ENCODE data around the gene SLIT3. TPM values are rescaled to one million over a fixed set of nuclear protein-coding genes. Genes with fewer than 3 reads are reported as not detected.

Gene SLIT3
- total RNA-seq, 4 donors from 2014 or later: 0.72 to 37.4 (median 5.3) TPM

GRCh38 chr5:168925160-168925559 lies 375.8 kb downstream of the SLIT3 start:
- H3K27ac ChIP-seq: no peak overlapping the region
- H3K9me3 ChIP-seq: no peaks in the 10 kb centered on the region
- H3K36me3 ChIP-seq: no peaks in the 10 kb centered on the region
- intact Hi-C loops (cut with DNase I): no loop called here
- H3K4me3 ChIP-seq: no peak overlapping the region
- DNase-seq: no peak
- peaks cover 0 to 25% (median 0%) of the 10 kb centered on the region in 4 donors for H3K27me3 ChIP-seq
- no peak for TF ChIP-seq POLR2A (IDR thresholded peaks at IDR 0.05)
- TF ChIP-seq, protein P1, sequence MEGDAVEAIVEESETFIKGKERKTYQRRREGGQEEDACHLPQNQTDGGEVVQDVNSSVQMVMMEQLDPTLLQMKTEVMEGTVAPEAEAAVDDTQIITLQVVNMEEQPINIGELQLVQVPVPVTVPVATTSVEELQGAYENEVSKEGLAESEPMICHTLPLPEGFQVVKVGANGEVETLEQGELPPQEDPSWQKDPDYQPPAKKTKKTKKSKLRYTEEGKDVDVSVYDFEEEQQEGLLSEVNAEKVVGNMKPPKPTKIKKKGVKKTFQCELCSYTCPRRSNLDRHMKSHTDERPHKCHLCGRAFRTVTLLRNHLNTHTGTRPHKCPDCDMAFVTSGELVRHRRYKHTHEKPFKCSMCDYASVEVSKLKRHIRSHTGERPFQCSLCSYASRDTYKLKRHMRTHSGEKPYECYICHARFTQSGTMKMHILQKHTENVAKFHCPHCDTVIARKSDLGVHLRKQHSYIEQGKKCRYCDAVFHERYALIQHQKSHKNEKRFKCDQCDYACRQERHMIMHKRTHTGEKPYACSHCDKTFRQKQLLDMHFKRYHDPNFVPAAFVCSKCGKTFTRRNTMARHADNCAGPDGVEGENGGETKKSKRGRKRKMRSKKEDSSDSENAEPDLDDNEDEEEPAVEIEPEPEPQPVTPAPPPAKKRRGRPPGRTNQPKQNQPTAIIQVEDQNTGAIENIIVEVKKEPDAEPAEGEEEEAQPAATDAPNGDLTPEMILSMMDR (IDR thresholded peaks at IDR 0.05): no peak
- WGBS, 2 donors: 81 to 90% methylated on average over 2 of the region's 3 CpGs
- H3K4me1 ChIP-seq: no peaks in the 10 kb centered on the region

- intact Hi-C loops (cut with DNase I): no loop called here
Observed at GRCh38 chr5:168921147-168921866, 379.6 kb downstream of the SLIT3 start.

GRCh38 chr5:168920019-168920810 lies 380.7 kb downstream of the SLIT3 start:
- Histone ChIP-seq H3K36me3 (no peaks in the 10 kb centered on the region), H3K9me3 (no peaks in the 10 kb centered on the region), H3K27me3 (peaks cover 0 to 36% (median 0%) of the 10 kb centered on the region in 4 donors), H3K27ac (no peak overlapping the region), H3K4me1 (peaks cover 0 to 14% (median 10%) of the 10 kb centered on the region in 3 donors), H3K4me3 (no peak overlapping the region)
- DNase-seq: no peak
- intact Hi-C loops (cut with DNase I): no loop called here
- WGBS, 2 donors: 50 to 62% methylated on average over 14 of the region's 14 CpGs
- TF ChIP-seq, protein P1 (IDR thresholded peaks at IDR 0.05): no peak
- TF ChIP-seq POLR2A (IDR thresholded peaks at IDR 0.05): no peak

More at GRCh38 chr5:168921147-168921866, 379.6 kb downstream of the SLIT3 start:
- H3K27me3 ChIP-seq: peaks cover 0 to 38% (median 0%) of the 10 kb centered on the region in 4 donors
- H3K9me3 ChIP-seq: no peaks in the 10 kb centered on the region
- no peak for TF ChIP-seq POLR2A (IDR thresholded peaks at IDR 0.05)
- TF ChIP-seq, protein P1 (IDR thresholded peaks at IDR 0.05): no peak
- no peaks in the 10 kb centered on the region for H3K36me3 ChIP-seq
- DNase-seq: no peak
- 89 to 97% methylated on average over 7 of the region's 7 CpGs for WGBS, 2 donors
- H3K4me1 ChIP-seq: peaks cover 0 to 11% (median 9%) of the 10 kb centered on the region in 3 donors
- H3K27ac ChIP-seq: no peak overlapping the region
- no peak overlapping the region for H3K4me3 ChIP-seq

DNA sequence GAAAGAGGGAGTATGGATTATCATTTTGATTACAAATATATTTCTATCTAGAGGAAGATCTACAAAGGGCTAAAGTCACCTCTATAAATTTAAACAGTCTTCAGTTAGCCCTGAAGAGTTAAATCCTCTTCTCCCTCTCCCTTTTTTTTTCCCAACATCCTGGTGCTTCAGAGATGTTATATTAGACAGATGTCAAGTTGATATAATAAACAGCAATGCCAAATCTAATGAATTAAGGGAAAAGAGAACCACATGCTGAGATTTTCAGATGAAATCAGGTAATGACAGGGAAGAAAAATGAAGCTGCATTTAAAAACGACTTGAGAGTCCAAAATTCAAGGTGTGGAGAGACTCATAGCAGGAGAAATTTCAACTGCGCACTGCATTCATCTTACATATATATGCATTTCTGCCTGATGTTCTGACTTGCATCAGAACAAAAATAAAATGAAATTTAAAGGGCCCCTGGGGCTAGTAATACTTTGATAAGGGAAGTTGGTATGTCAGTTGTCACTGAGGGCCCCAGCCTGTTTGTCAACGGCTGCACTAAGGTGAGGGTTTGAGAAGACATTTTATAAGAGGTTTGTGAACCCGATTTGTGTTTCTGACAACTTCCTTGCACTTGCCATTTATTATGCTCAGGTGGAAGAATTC lies 382.9 kb downstream of the SLIT3 start:
- H3K27me3 ChIP-seq: peaks cover 0 to 30% (median 0%) of the 10 kb centered on the region in 4 donors
- TF ChIP-seq, protein P1 (IDR thresholded peaks at IDR 0.05): no peak
- no peak for TF ChIP-seq POLR2A (IDR thresholded peaks at IDR 0.05)
- H3K36me3 ChIP-seq: no peaks in the 10 kb centered on the region
- WGBS, 2 donors: 61 to 63% methylated on average over 4 of the region's 4 CpGs
- H3K9me3 ChIP-seq: no peaks in the 10 kb centered on the region
- H3K4me1 ChIP-seq: peaks cover 0 to 14% (median 10%) of the 10 kb centered on the region in 3 donors
- no peak for DNase-seq
- H3K4me3 ChIP-seq: no peak overlapping the region
- H3K27ac ChIP-seq: peak overlapping the region in 1 of 4 donors; percentile 46
- intact Hi-C loops (cut with DNase I): no loop called here
